Activated CD4-positive, alpha-beta T cell treated with anti-CD3 and anti-CD28 coated beads, Interleukin-2, amount 50 U/mL, for 48 hours (primary cell): ENCODE measurements around the gene IDH2.
"Not testable (repeated sequence)": the region's sequence is repeated elsewhere in the genome, so short reads cannot be mapped to it uniquely, and the experiment has no call there.

Experiments
- DNase-seq, 2 experiments: peaks; one replicate each; pipeline ENCODE4 v3.0.0-alpha.2; 2020

Gene IDH2

DNA sequence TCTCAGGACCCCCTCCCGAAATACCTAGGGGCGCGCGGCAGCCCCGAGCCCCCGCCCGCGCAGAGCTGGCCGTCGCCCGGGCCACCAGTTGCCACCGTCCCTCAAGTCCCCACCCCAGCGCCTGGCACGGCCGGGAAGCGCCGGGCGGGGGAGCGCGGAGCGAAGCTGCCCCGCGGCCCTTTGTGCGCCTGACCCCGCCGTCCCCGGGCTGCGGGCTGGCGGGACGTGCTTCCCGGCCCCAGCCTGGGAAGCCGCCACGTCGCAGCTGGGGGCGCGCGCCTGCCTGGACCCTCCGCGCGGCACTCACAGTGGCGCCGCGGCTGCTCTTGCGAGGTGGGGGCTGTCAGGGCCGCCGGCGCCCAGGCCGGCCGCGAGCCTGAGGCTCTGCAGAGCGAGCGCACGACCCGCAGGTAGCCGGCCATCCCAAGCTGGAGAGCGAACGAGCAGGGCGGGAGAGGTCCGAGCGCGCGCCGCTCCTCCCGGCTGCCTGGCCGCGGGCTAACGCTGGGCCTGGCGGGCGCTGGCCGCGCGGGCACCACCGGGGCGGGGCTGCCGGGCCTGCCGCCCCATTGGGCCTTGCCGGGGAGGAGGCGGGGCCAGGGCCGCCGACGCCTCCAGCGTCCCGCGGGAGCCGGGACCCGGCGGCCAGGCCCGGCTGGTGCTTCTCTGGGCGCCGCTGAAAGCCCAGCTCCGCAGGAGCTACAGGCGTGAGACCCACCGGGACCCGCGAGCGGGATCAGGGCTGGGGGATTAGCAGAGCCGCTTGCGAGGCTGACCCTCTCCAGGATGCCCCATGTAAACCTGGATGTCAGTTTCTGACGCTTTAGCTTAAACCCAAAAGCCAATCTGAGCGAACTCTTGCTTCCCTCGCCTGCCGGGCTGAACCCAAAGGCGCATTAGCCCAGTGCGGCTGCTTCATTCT lies at the start of gene IDH2:
Gene IDH2 (minus strand): TSS at position 500 of the 922 bp plus-strand sequence. CDS start 78 bp downstream, at position 422.
- peak; percentile 70 to 74 for DNase-seq

DNA sequence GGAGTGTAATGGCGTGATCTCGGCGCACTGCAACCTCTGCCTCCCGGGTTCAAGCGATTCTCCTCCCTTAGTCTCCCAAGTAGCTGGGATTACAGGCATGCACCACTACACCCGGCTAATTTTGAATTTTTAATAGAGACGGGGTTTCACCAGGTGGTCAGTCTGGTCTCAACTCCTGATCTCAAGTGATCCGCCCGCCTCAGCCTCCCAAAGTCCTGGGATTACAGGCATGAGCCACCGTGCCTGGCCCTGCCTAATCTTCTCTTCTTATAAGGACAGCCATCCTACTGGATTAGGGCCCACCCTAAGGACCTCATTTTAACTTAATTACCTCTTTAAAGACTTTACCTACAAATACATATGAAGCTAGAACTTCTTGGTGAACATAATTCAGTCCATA lies 48.3 kb upstream of the IDH2 start:
- DNase-seq, result not testable (repeated sequence)

DNA sequence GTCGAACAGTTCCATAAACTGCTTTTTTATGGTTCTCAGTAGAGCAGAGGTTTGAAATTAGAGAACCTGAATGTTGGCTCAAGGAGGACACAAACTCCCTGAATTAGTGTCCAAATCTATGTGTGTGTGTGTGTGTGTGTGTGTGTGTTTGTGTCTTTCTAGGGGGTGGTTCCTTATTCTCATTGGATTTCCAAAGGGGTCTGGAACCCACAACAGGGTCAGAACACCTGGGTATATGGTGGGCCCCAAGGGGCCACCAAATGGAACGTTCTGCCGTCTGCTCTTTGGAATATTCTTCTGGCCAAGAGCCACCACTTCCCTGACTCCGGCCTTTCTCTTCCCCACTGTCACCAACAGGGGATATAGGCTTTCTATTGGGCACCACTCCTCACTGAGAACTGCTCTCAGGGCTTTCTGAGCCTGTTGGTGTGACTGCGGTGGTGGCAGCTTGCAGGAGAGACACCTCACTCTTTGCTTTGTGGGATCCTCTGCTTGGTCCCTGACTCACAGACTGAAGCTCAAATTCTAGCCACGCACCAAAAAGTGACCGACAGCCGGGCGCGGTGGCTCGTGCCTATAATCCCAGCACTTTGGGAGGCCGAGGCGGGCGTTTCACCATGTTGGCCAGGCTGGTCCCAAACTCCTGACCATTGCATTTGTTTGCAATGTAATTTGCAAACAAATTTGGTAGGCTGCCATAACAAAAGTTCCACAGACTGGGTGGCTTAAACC lies 47.5 kb upstream of the IDH2 start:
- DNase-seq, result no peak

DNA sequence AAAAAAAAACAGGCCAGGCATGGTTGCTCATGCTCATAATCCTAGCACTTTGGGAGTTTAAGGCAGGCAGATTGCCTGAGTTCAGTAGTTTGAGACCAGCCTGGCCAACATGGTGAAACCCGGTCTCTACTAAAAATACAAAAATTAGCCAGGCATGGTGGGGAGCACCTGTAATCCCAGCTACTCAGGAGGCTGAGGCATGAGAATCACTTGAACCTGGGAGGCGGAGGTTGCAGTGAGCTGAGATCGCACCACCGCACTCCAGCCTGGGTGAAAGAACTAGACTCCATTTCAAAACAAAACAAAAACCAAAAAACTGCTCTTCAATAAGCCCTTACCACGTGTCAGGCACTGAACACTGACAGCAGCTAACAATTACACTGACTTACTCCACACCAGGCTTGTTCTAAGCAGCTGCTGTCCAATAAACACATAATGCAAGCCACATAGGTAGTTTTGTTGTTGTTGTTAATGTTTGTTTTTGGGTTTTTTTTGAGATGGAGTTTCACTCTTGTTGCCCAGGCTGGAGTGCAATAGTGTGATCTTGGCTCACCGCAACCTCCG lies 44.0 kb upstream of the IDH2 start:
- DNase-seq, result not testable (repeated sequence)

DNA sequence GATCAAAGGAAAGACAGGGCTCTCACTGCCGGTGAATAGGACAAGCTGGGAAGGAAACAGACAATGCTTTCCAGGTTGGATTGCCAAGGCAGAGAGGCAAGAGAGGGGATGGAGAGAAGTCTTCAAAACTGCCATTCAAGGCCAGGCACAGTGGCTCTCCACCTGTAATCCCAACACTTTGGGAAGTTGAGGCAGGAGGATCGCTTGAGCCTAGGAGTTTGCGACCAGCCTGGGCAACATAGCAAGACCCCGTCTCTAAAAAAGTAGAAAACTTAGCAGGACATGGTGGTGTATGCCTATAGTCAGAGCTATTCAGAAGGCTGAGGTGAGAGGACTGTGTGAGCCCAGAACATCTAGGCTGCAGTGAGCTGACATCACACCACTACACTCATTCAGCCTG lies 43.5 kb upstream of the IDH2 start:
- DNase-seq, result no peak

DNA sequence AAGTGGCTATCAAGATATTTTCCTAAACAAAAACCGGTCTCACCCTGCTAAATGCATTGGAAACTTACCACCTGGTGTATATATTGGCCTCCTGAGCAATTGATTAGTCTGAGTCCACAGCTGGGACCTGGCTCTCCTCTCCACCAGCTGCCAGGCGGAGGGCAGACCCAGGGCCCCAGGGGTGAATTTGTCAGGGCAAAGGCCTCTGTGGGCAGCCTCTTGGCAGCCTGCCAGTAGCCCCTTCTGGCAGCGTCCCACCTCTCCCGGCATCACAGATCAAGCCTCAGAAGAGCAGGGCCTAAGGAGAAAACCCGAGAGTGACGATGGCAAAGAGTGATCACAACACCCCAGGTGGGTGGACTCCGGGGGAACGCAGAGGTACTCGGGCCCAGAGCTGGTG lies 43.0 kb upstream of the IDH2 start:
- no peak for DNase-seq

DNA sequence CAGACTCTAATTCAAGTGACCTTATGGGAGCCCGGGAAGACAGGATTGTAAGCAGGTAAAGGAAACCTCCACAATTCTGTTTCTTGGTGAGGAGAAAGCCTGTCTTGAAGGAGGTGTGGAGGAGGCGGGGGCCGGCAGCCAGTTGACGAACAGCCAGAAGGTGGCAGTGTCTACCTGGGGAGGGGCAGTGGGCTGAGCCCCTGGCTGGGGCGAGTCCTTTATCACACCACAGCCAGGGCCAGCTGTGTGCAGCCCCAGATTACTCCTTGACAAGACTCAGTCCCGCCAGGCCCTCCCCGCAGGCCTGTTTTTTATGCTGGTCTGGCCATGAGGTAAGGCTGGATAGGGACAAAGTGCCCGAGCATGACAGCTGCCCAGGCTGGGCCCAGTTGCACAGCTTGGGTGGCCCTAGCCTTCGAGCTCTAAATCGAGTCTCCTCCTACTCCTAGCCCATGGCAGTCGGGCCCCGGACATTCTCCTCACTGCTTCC lies 40.9 kb upstream of the IDH2 start:
- peak; percentile 74 to 81 for DNase-seq

DNA sequence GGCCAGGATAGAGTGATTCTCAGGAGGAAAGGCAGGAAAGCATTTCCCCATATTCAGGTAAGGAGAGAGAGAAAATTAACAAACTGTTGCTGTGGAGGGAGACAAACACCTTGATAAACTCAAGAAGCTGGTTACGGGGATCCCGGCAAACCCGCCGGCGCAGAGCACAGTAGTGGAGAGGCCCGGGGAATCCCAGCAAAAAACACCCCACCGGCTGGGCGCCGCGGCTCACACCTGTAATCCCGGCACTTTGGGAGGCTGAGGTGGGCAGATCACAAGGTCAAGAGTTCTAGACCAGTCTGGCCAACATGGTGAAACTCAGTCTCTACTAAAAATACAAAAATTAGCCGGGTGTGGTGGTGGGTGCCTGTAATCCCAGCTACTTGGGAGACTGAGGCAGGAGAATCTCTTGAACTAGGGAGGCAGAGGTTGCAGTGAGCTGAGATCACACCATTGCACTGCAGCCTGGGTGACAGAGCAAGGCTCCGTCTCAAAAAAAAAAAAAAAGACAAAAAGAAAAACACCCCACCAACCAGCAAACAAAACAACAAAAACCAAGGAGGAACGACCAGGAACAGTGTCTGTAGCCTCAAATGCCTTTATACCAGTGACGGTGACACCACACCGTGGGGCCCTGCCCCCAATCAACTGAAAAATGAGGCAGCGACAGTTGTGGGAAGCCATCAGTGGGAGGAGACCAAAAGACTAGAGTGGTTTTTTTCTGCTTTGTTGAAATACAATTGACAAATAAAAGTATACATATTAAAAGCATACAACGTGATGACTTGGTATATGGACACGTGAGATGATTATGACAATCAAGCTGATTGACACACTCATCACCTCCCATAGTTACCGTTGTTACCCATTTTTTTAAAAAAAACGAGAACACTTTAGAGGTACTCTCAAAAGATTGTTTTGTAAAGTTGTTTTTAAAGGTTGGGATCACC lies 40.2 kb upstream of the IDH2 start:
- DNase-seq, result peak; percentile 29 to 52

DNA sequence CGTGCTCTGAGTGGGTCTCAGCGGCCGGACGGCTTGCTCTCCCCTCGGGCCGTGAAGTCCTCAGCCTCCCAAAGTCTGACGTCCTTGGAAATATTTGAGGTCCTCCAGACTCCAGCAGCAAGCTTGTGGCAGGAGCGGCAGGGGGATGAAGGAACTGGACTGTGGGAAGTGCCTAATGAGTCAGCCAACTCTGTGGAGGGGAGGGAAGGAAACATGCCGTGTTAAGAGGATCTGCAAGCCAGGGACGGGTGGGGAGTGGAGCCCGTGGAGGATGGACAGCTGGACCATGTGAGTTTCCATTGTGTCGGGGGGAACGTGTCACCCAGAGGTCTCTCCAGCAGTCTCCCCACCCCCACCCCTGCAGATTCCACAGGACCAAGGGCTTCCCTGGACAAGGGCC lies 39.4 kb upstream of the IDH2 start:
- no peak for DNase-seq

DNA sequence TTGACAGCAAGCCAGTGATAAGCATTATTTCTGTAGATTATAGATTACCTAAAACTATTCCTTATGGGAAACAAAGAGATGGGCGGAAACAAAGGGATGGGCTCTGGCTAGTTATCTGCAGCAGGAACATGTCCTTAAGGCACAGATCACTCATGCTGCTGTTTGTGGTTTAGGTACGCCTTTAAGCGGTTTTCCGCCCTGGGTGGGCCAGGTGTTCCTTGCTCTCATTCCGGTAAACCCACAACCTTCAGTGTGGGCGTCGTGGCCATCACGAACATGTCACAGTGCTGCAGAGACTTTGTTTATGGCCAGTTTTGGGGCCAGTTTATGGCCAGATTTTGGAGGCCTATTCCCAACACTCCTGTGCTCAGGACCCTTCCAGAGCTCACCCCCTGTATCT lies 37.3 kb upstream of the IDH2 start:
- DNase-seq, result peak; percentile 35 to 56

DNA sequence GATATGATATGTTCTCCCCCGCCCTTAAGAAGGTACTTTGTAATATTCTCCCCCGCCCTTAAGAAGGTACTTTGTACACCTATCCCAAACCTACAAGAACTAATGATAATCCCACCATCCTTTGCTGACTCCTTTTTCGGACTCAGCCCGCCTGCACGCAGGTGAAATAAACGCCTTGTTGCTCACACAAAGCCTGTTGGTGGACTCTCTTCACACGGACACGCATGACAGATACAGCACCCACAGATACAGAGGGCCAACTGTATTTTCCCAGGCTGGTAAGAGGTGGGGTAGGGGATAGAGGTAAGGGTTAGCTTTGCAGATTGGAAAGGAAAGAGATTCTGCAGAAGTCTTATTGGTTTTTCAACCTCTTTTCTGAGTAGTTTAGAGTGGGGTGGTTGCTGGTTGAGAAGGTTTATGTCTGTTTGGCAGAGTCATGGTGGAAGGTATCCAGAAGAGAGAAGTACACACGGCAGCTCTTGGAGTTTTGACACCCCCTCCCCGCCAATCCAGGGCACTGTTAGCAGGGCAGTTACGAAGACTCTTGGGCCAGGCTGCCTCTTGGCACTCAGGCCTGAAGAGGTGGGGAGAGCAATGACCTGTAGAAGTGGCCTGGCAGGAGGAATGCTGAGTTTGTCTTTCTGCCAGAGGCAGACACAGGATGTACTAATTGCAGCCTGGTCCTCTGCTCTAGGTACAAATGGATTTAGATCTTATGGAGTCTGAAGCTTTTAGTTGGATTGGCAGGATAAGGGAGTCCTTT lies 36.0 kb upstream of the IDH2 start:
- no peak for DNase-seq

DNA sequence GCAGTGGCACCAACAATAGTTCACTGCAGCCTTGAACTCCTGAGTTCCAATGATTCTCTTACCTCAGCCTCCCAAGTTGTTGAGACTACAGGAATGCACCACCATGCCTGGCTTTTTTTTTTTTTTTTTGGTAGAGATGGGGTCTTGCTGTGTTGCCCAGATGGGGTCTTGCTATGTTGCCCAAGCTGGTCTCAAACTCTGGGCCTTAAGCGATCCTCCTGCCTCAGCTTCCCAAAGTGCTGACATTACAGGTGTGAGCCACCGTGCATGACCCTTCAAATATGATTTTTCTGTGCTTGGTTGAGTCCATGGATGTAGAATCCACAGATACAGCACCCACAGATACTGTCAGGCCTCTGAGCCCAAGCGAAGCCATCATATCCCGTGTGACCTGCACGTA lies 30.2 kb upstream of the IDH2 start:
- DNase-seq, result no peak

DNA sequence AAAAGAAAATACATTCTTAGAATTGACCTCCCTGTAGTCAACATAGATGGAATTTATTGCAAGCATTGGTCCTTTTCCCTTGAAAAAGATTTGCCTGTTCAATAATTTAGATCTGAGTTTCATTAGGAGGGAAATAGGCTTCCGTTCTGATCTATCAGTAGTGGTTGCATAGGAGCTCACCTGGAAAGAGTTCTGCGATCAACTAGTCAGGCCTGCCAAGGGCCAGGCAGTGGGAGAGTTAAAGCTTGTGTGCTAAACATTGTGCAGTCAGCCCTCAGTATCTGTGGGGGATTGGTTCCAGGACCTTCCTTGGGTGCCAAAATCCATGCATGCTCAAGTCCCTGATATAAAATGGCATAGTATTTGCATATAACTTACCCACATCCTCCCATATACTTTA lies 29.6 kb upstream of the IDH2 start:
- DNase-seq, result no peak

DNA sequence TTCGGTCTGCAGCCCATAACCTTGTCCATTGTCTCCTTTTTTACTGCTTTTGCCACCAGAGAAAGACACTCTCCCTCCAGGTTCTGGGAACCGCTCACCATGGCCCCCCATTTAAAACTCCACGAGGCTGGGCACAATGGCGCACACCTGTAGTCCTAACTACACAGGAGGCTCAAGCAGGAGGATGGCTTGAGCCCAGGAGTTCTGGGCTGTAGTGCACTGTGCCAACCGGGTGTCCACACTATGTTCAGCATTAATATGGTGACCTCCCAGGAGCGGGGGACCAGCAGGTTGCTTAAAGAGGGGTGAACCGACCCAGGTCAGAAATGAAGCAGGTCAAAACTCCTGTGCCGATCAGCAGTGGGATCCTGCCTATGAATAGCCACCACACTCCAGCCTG lies 28.0 kb upstream of the IDH2 start:
- DNase-seq, result no peak

DNA sequence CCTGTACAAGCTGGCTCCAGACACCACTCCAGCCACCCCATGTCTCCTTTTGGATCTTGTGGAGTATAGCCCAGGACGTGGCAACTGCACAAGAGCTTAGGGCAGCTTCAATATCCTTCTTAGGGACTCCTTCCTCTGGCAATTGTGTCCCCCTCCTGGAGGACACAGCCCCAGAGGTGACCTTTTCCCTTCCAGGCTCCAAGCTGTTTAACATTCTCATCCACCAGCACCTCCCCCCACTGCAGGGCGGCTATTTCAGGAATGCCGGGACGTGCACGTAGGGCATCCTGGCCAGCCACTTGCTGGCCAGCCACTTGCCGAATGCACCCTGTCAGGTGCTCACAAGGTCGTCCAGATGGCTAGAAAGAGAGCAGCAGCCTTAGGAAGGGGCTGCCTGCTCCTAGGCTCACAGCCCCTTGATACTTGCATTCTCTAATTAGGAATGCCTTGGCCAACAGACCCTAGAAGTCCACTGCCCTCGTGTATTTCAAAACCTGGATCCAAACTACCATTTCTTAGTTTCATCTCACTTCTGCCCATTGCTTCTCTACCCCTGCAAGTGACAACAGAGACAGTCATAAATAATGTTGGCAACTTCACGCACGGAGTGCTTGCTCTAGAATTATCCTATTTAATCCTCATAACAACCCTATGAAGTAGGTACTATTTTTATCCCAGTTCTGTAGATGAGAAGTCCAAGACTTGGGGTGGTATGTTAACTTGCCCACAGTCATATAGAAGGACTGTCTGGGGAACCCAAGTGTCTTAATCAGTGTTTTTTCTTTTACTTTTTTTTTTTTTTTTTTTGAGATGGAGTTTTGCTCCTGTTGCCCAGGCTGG lies 24.5 kb upstream of the IDH2 start:
- DNase-seq, result no peak

DNA sequence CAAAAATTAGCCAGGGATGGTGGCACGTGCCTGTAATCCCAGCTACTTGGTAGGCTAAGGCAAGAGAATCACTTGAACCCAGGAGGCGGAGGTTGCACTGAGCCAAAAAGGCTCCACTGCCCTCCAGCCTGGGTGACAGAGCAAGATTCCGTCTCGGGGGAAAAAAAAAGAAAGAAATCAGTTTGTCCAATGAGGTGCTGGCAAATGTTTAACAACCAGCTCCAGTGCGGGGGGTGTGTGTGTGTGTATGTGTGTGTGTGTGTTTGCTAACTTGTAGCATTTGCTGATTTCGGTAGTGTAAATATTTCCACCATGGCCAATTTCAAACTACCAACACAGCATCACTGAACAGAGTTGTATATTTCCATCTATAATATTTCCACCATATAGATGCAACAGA lies 23.8 kb upstream of the IDH2 start:
- no peak for DNase-seq

DNA sequence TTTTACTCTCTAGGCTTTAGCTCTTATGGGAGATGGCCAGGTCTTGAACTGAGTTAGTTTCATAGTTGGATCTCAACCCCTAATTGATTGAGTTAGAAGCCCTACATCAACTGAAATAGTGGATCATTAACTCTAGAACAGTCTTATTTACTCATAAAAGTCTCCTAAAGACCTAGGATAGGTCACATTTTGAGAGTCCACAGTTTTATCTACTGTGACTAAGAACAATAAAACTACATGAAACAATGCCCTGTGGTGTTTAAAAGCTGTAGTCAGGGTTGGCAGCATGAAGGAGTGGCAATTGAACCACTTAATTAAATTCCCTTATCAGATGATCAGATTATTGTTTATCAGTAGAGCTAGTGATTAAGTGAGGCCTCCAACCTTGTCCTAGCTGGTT lies 22.2 kb upstream of the IDH2 start:
- no peak for DNase-seq

DNA sequence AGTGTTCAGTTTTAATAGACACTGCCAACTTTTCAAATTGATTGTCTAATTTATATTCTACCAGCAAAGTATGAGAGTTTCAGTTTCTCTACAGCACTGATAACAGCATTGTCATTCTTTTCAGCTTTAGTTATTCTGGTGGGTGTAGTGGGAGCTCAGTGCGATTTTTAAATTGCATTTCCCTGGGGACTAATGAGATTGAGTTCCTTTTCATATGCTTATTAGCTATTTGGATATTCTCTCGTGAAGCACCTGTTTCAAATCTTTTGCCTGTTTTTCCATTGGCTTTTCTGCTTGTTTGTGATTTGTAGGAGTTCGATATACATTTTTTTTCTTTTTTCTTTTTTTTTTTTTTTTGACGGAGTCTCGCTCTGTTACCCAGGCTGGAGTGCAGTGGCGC lies 18.8 kb upstream of the IDH2 start:
- DNase-seq, result no peak

DNA sequence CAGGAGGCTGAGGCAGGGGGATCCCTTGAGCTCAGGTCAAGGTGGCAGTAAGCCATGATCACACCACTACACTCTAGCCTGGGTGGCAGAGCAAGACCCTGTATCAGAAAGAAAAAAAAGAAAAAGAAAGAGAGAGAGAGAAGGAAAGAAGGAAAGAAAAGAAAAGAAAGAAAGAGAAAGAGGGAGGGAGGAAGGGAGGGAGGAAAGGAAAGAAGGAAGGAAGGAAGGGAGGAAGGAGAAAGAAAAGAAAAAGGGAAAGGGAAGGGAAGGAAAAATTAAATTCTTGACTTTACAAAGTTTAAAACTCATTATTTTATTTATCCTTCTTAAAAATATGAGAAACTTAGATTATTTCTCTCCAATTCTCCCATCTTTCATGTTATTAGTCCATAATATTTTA lies 17.1 kb upstream of the IDH2 start:
- no peak for DNase-seq

DNA sequence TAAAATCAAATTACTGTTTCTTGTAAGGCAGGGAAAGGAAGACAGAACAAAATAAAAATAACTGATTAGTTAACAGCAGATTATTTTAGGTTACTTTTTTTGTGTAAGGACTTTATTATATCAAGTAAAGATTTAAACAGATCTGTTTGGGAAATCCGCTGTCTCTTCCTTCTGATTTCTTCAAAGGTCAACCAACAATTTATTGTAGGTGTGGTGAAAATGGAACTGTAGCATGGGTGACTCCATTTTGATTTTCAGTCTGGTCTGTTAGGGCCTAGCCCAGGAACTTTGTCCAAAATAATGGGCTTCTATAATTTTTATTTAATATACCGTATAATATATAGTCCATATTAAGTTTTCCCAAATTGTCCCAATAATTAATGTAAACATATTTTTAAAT lies 13.5 kb upstream of the IDH2 start:
- no peak for DNase-seq

DNA sequence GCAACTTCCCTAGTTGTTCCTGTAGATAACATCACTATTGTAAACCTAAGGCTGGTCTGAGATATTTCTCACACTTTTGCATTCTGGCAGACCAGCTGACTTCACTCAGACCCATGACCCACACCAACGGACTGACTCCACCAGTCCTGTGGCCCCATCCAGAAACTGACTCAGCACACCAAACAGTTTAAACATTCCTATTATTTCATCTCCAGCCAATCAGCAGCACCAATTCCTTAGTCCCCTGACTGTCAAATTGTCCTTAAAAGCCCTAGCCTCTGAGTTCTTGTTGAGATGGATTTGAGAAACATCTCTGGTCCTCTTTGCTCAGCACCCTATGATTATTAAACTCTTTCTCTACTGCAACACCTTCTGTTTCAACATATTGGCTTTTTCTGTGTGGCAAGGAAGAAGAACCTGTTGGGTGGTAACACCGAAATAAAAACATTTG lies 12.2 kb upstream of the IDH2 start:
- DNase-seq, result no peak
